SJSA1 (cell line): ENCODE measurements around the gene ITGAX. TPM values are rescaled to one million over a fixed set of nuclear protein-coding genes. Genes with fewer than 3 reads are reported as not detected.
"Not testable (repeated sequence)": the region's sequence is repeated elsewhere in the genome, so short reads cannot be mapped to it uniquely, and the experiment has no call there.

Experiments
- DNase-seq, 2 experiments: peaks; one replicate each; pipeline ENCODE4 v3.0.0-alpha.2; 2015 to 2020; ENCODE audit warnings: low spot score in 2 of 2, low read depth in 1 of 2
- H3K27ac ChIP-seq: fragments of 250-450 bp; sonication (Bioruptor Pico); 2 replicates; pipeline ENCODE4 v1.5.1; 2020; ENCODE audit warnings: mild to moderate bottlenecking, moderate library complexity
- H3K27me3 ChIP-seq: fragments of 250-450 bp; sonication (Bioruptor Pico); replicated peaks from 2 replicates; pipeline ENCODE4 v1.5.1; 2020; ENCODE audit warnings: mild to moderate bottlenecking, moderate library complexity
- H3K36me3 ChIP-seq: fragments of 250-450 bp; sonication (Bioruptor Pico); 2 replicates; pipeline ENCODE4 v1.5.1; 2020; ENCODE audit warnings: mild to moderate bottlenecking
- H3K4me1 ChIP-seq: fragments of 250-450 bp; sonication (Bioruptor Pico); replicated peaks from 2 replicates; pipeline ENCODE4 v1.6.1; 2021; ENCODE audit warnings: mild to moderate bottlenecking
- H3K4me3 ChIP-seq: fragments of 250-450 bp; sonication (Bioruptor Pico); 2 replicates; pipeline ENCODE4 v1.5.1; 2020; ENCODE audit warnings: mild to moderate bottlenecking
- H3K9me3 ChIP-seq: fragments of 250-450 bp; sonication (Bioruptor Pico); replicated peaks from 2 replicates; pipeline ENCODE4 v1.5.1; 2020; ENCODE audit warnings: mild to moderate bottlenecking
- total RNA-seq: library from RNA; depleted of rRNA; stranded (reverse); fragments of >200 nt; shearing (Covaris generic); gene quantifications from 2 replicates; pipeline ENCODE4 v1.2.3, GENCODE V29; 2014; rRNA removed

ITGAX gene
- total RNA-seq = 0.09 TPM in 1 of 2 replicates, not detected in the other

DNA sequence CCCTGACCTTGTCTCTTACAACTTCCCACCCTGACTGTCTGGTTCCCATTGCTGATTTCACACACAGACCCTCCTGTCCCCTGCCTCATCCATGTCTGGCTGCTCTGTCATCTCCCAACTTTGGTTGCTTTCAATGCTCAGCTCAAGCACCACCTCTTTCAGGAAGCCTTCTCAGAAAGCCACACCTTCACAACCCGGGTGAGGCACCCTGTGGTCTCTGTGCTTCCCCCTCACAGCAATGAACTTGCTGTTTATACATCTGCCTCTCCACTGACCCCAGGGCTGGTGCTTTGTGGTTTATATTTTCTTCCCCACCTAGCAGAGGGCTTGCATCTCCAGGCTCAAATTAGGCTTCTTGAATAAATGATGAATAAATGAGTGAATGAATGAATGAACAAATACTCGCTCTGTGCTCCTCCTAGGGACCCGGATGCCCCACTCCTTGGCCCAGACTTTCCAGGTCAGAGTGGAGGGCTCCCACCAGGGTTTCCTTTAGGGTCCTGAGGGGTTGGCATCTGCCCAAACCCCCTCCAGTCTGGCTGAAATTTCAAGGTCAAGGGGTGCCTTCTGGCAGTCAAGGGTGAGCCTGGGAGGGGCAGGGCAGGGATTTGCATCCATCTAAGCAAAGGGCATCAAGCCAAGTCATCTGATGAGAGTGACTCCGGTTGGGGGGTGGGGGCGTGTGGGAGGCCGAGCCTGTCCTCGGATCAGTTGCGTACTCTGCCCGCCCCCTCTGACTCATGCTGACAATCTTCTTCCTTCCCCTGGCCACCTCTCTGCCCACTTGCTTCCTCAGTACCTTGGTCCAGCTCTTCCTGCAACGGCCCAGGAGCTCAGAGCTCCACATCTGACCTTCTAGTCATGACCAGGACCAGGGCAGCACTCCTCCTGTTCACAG lies at the start of gene ITGAX:
Gene ITGAX (plus strand): TSS at position 783 of the 898 bp plus-strand sequence. CDS start 79 bp downstream, at position 862.
- Histone ChIP-seq H3K27me3 (no peaks in the 10 kb centered on the region), H3K4me3 (no peak within 1 kb of the TSS), H3K27ac (no peak within 1 kb of the TSS), H3K9me3 (no peaks in the 10 kb centered on the region), H3K36me3 (no peaks in the 10 kb centered on the region), H3K4me1 (no peaks in the 10 kb centered on the region; the same call in 1 of the 2 replicates)
- DNase-seq = no peak

DNA sequence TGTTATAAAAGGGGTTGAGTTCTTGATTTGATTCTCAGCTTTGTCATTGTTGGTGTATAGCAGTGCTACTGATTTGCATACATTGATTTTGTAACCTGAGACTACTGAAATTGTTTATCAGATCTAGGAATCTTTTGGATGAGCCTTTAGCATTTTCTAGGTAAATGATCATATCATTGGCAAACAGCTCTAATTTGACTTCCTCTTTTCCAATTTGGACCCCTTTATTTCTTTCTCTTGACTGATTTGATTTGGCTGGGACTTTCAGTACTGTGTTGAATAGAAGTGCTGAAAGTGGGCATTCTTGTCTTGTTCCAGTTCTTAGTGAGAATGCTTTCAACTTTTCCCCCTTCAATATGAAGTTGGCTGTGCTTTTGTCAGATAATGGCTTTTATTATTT lies 49.8 kb upstream of the ITGAX start:
- no peak overlapping the region for H3K4me3 ChIP-seq
- no peaks in the 10 kb centered on the region for H3K9me3 ChIP-seq
- peaks cover under 1% of the 10 kb centered on the region for H3K27me3 ChIP-seq
- no peak for DNase-seq
- H3K4me1 ChIP-seq = no peaks in the 10 kb centered on the region
- no peaks in the 10 kb centered on the region for H3K36me3 ChIP-seq
- H3K27ac ChIP-seq = no peak overlapping the region

DNA sequence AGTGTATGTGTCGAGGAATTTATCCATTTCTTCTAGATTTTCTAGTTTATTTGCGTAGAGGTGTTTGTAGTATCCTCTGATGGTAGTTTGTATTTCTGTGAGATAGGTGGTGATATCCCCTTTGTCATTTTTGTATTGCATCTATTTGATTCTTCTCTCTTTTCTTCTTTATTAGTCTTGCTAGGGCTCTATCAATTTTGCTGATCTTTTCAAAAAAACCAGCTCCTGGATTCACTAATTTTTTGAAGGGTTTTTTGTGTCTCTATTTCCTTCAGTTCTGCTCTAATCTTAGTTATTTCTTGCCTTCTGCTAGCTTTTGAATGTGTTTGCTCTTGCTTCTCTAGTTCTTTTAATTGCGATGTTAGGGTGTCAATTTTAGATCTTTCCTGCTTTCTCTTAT lies 46.6 kb upstream of the ITGAX start:
- H3K4me1 ChIP-seq, H3K27ac ChIP-seq, H3K27me3 ChIP-seq: not testable (repeated sequence)

DNA sequence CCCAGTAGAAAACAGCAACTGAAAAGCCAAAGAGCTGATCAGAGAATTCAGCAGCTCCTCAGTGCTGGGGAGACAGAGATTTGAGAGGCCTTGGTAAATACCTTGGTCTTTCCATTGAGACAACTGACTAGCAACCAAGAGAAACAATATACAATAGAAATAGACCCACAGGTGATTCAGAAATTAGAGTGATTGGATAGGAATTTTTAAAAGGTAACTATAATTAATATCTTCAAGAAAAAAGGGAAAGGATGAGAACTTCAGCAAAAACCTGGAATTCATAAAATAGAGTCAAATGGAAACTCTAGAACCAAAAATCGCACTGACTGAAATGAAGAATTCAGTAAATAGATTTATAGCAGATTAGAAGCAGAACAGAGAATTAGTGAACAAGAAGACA lies 32.5 kb upstream of the ITGAX start:
- Histone ChIP-seq H3K4me3 (no peak overlapping the region), H3K36me3 (no peaks in the 10 kb centered on the region), H3K4me1 (no peaks in the 10 kb centered on the region), H3K9me3 (no peaks in the 10 kb centered on the region), H3K27me3 (0 out of 2 replicates have a peak, but pooled peaks cover 4% of the 10 kb centered on the region), H3K27ac (no peak overlapping the region)
- no peak for DNase-seq

More for the DNA sequence above, 46.6 kb upstream of the ITGAX start:
- not testable (repeated sequence) for H3K36me3 ChIP-seq, DNase-seq, H3K9me3 ChIP-seq, H3K4me3 ChIP-seq

DNA sequence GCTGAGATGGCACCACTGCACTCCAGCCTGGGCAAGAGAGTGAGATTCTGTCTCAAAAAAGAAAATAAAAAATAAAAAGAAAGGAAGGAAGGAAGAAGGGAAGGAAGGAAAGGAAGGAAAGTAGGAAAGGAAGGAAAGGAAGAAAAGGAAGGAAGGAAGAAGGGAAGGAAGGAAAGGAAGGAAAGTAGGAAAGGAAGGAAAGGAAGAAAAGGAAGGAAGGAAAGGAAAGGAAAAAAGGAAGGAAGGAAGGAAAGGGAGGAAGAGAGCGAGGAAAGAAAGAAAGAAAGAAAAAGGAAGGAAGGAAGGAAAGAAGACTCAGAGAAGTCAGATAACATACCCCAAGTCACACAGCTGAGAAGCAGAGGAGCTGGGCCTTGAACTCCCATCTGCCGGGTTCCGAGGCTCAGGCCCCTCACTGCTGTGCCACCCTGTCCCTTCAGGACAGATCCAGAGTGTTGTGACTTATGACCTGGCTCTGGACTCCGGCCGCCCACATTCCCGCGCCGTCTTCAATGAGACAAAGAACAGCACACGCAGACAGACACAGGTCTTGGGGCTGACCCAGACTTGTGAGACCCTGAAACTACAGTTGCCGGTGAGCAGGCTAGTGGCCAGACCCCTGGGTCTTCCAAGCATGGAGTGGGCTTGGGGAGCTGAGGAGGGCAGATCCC lies 30.9 kb upstream of the ITGAX start:
- Histone ChIP-seq H3K36me3 (no peaks in the 10 kb centered on the region), H3K4me3 (no peak overlapping the region), H3K27ac (no peak overlapping the region), H3K27me3 (peaks cover 5% of the 10 kb centered on the region; the same call in 1 of the 2 replicates), H3K9me3 (no peaks in the 10 kb centered on the region), H3K4me1 (no peaks in the 10 kb centered on the region)
- DNase-seq = no peak

DNA sequence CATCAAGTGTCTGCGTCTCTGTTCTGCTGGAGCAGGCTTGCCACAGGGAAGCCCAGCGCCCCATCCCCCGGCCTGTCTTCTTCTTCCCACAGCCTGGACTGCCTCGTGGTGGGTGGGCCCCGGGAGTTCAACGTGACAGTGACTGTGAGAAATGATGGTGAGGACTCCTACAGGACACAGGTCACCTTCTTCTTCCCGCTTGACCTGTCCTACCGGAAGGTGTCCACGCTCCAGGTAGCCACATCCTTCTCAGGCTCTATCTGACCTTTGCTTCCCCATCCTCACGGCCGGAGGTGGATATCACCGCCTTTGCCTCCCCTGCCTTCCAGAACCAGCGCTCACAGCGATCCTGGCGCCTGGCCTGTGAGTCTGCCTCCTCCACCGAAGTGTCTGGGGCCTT lies 29.8 kb upstream of the ITGAX start:
- no peaks in the 10 kb centered on the region for H3K4me1 ChIP-seq
- no peak for DNase-seq
- no peak overlapping the region for H3K4me3 ChIP-seq
- no peaks in the 10 kb centered on the region for H3K36me3 ChIP-seq
- H3K27ac ChIP-seq = no peak overlapping the region
- no peaks in the 10 kb centered on the region for H3K9me3 ChIP-seq
- peaks cover 11% of the 10 kb centered on the region for H3K27me3 ChIP-seq

DNA sequence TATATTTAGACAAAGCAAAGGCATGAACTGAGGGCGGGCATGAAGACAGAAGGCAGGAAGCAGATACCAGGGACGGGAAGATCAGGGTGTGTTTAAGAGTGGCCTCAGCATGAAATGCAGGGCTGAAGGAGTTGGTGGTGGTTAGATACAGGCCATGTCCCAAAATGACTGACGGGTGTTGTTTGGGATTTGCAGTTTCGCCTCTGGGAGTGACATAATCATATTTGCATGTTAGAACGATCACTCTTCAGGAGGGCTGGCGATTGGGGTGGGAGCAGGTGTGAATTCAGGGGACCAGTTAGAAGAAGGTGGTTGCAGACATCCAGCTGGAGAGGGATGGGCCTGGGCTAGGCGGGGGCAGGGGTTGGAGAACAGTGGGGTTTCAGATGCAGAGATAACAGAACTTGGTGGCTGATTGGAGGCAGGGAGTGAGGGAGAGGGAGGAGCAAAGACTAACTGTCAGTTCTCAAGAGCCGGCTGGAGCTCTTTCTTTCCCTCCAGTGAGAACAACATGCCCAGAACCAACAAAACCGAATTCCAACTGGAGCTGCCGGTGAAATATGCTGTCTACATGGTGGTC lies 27.2 kb upstream of the ITGAX start:
- Histone ChIP-seq H3K4me1 (no peaks in the 10 kb centered on the region), H3K27ac (no peak overlapping the region), H3K9me3 (no peaks in the 10 kb centered on the region), H3K4me3 (no peak overlapping the region), H3K27me3 (peaks cover 33% of the 10 kb centered on the region), H3K36me3 (no peaks in the 10 kb centered on the region)
- DNase-seq = no peak

DNA sequence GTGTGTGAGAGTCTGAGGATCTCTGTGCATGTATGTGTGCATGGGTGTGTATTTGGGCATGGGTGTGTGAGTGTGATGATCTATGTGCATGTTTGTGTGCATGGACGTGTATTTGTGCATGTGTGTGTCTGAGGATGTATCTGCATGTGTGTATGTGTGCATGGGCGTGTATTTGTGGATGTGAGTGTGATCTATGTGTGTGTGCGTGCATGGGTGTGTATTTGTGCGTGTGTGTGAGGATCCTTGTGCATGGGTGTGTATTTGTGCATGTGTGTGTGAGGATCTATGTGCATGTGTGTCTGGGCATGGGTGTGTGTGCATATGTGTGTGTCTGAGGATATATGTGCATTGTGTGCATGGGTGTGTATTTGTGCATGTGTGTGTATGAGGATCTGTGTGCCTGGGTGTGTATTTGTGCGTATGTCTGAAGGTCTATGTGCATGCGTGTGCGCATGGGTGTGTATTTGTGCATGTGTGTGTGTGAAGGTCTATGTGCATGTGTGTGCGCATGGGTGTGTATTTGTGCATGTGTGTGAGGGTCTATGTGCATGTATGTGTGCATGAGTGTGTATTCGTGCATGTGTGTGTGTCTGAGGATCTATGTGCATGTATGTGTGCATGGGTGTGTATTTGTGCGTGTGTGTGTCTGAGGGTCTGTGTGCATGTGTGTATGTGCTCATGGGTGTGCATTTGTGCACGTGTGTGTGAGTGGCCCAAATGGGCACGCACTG lies 26.5 kb upstream of the ITGAX start:
- Histone ChIP-seq H3K4me1 (no peaks in the 10 kb centered on the region), H3K27ac (no peak overlapping the region), H3K4me3 (no peak overlapping the region), H3K36me3 (no peaks in the 10 kb centered on the region), H3K27me3 (peaks cover 33% of the 10 kb centered on the region), H3K9me3 (no peaks in the 10 kb centered on the region)
- no peak for DNase-seq

DNA sequence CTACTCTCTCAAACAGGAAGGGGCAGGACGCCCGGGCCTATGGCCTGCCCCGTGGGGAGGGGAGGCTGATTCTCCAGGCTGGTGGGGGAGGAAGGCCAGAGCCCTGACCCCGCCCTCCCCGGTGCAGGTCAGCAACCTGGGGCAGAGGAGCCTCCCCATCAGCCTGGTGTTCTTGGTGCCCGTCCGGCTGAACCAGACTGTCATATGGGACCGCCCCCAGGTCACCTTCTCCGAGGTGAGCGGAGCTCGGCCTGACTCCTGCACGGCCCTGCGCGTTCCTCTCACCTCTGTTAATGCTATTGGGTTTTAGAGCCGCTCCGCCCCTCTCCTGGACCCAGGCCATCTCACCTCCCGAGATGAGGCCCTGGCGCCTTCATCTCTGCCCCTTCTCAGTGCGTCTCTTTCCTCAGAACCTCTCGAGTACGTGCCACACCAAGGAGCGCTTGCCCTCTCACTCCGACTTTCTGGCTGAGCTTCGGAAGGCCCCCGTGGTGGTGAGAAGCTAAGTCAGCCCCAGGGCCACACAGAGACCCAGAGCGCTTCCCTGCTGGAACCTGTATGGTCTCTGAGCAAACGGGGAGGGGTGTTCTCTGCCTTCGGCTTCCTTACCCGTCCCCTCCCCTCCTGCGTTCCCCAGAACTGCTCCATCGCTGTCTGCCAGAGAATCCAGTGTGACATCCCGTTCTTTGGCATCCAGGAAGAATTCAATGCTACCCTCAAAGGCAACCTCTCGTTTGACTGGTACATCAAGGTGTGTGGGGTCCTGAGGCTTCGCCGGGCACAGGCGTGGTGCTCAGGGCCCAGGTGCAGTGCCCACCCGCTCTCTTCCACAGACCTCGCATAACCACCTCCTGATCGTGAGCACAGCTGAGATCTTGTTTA lies 25.1 kb upstream of the ITGAX start:
- Histone ChIP-seq H3K4me3 (no peak overlapping the region), H3K27ac (no peak overlapping the region), H3K36me3 (no peaks in the 10 kb centered on the region), H3K9me3 (no peaks in the 10 kb centered on the region), H3K4me1 (no peaks in the 10 kb centered on the region), H3K27me3 (peaks cover 33% of the 10 kb centered on the region)
- DNase-seq = no peak

DNA sequence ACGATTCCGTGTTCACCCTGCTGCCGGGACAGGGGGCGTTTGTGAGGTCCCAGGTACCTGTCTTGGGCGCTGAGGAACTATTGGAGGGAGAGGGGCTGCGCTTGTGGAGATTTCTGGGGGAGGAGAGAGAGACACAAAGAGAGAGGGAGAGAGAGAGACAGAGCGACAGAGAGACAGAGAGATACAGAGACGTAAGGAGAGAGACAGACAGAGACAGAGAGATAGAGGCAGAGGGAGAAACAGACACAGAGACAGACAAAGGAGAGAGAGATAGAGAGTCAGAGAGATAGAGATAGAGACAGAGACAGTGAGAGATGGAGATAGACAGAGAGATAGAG lies 24.5 kb upstream of the ITGAX start:
- no peaks in the 10 kb centered on the region for H3K9me3 ChIP-seq

DNA sequence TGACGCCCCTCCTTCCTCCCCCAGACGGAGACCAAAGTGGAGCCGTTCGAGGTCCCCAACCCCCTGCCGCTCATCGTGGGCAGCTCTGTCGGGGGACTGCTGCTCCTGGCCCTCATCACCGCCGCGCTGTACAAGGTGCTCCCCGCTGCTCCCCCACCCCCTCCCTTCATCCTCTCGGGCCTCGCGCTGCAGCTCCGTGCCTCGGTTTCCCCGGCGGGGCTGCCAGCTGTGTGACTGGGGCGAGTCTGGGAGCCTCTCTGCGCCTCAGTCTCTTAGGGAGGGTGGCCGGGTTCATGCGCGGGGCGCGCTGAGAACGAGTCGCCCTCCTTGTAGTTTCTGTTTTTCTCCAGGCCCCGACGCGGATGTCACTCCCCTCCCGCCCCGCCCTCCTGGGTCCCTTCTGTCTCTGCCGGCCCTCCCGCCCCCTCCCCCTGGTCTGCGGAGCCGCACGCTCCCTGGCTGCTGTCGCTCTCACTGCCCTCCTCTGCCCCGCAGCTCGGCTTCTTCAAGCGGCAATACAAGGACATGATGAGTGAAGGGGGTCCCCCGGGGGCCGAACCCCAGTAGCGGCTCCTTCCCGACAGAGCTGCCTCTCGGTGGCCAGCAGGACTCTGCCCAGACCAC lies 23.7 kb upstream of the ITGAX start:
- Histone ChIP-seq H3K27me3 (peaks cover 36% of the 10 kb centered on the region), H3K36me3 (no peaks in the 10 kb centered on the region), H3K4me3 (no peak overlapping the region), H3K27ac (no peak overlapping the region), H3K9me3 (no peaks in the 10 kb centered on the region), H3K4me1 (no peaks in the 10 kb centered on the region)
- DNase-seq = no peak

More for the DNA sequence above, 24.5 kb upstream of the ITGAX start:
- Histone ChIP-seq H3K27ac (no peak overlapping the region), H3K4me3 (no peak overlapping the region), H3K4me1 (no peaks in the 10 kb centered on the region), H3K27me3 (peaks cover 33% of the 10 kb centered on the region), H3K36me3 (no peaks in the 10 kb centered on the region)
- DNase-seq = no peak

DNA sequence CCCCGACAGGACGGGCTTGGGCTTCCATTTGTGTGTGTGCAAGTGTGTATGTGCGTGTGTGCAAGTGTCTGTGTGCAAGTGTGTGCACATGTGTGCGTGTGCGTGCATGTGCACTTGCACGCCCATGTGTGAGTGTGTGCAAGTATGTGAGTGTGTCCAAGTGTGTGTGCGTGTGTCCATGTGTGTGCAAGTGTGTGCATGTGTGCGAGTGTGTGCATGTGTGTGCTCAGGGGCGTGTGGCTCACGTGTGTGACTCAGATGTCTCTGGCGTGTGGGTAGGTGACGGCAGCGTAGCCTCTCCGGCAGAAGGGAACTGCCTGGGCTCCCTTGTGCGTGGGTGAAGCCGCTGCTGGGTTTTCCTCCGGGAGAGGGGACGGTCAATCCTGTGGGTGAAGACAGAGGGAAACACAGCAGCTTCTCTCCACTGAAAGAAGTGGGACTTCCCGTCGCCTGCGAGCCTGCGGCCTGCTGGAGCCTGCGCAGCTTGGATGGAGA lies 23.1 kb upstream of the ITGAX start:
- peaks cover 40% of the 10 kb centered on the region for H3K27me3 ChIP-seq
- DNase-seq = no peak
- no peaks in the 10 kb centered on the region for H3K36me3 ChIP-seq
- H3K4me3 ChIP-seq = no peak overlapping the region
- H3K27ac ChIP-seq = no peak overlapping the region
- no peaks in the 10 kb centered on the region for H3K9me3 ChIP-seq
- H3K4me1 ChIP-seq = no peaks in the 10 kb centered on the region
